Left kidney (tissue), 2 donors: Measurements from ENCODE around the gene RSPO3. TPM values are rescaled to one million over a fixed set of nuclear protein-coding genes. Genes with fewer than 3 reads are reported as not detected.

Experiments used
- DNase-seq: peaks from one replicate; pipeline ENCODE4 v3.0.0-alpha.2; 2013
- polyA plus RNA-seq: library from polyadenylated mRNA; unstranded; fragments of 120-200 nt; gene quantifications from one replicate; pipeline ENCODE4 v1.2.1, GENCODE V29; 2013; ENCODE audit not compliant: insufficient read length

Gene RSPO3
- polyA plus RNA-seq, 1 donor: 26.7 TPM

GRCh38 chr6:127160484-127160883 lies 42.0 kb downstream of the RSPO3 start:
- no peak for DNase-seq

GRCh38 chr6:127162836-127163235 lies 44.4 kb downstream of the RSPO3 start:
- no peak for DNase-seq

- DNase-seq: no peak
Observed at GRCh38 chr6:127164036-127164435, 45.6 kb downstream of the RSPO3 start.

- DNase-seq: no peak
Observed at GRCh38 chr6:127164565-127164964, 46.1 kb downstream of the RSPO3 start.

GRCh38 chr6:127173156-127173940 lies 54.9 kb downstream of the RSPO3 start:
- DNase-seq: no peak

- DNase-seq: no peak
Observed at GRCh38 chr6:127176146-127176545, 57.7 kb downstream of the RSPO3 start.

GRCh38 chr6:127177030-127177922 lies 58.8 kb downstream of the RSPO3 start:
- DNase-seq: no peak

- no peak for DNase-seq
Observed at GRCh38 chr6:127177923-127178231, 59.4 kb downstream of the RSPO3 start.

GRCh38 chr6:127178746-127179145 lies 60.3 kb downstream of the RSPO3 start:
- DNase-seq: no peak

- DNase-seq: no peak
Observed at GRCh38 chr6:127180426-127180825, 62.0 kb downstream of the RSPO3 start.

- DNase-seq: no peak
Observed at GRCh38 chr6:127182501-127182900, 64.0 kb downstream of the RSPO3 start.

- DNase-seq: no peak
Observed at GRCh38 chr6:127185437-127185995, 67.0 kb downstream of the RSPO3 start.

GRCh38 chr6:127186889-127187288 lies 68.4 kb downstream of the RSPO3 start:
- no peak for DNase-seq

GRCh38 chr6:127188744-127189143 lies 70.3 kb downstream of the RSPO3 start:
- no peak for DNase-seq

GRCh38 chr6:127190552-127190951 lies 72.1 kb downstream of the RSPO3 start:
- no peak for DNase-seq

GRCh38 chr6:127191716-127192115 lies 73.2 kb downstream of the RSPO3 start:
- DNase-seq: no peak

- no peak for DNase-seq
Observed at GRCh38 chr6:127192911-127193541, 74.6 kb downstream of the RSPO3 start.

GRCh38 chr6:127195833-127196232 lies 77.4 kb downstream of the RSPO3 start:
- DNase-seq: no peak

- DNase-seq: no peak
Observed at GRCh38 chr6:127198549-127198948, 80.1 kb downstream of the RSPO3 start.

GRCh38 chr6:127199470-127199869 lies 81.0 kb downstream of the RSPO3 start:
- no peak for DNase-seq

- no peak for DNase-seq
Observed at GRCh38 chr6:127200114-127200513, 81.6 kb downstream of the RSPO3 start.

- no peak for DNase-seq
Observed at GRCh38 chr6:127201321-127201720, 82.8 kb downstream of the RSPO3 start.

GRCh38 chr6:127202676-127203075 lies 84.2 kb downstream of the RSPO3 start:
- DNase-seq: no peak
